ENCODE data around the gene CTRB1.
"Not testable (repeated sequence)": the region's sequence is repeated elsewhere in the genome, so short reads cannot be mapped to it uniquely, and the experiment has no call there.

CTRB1 gene

DNA sequence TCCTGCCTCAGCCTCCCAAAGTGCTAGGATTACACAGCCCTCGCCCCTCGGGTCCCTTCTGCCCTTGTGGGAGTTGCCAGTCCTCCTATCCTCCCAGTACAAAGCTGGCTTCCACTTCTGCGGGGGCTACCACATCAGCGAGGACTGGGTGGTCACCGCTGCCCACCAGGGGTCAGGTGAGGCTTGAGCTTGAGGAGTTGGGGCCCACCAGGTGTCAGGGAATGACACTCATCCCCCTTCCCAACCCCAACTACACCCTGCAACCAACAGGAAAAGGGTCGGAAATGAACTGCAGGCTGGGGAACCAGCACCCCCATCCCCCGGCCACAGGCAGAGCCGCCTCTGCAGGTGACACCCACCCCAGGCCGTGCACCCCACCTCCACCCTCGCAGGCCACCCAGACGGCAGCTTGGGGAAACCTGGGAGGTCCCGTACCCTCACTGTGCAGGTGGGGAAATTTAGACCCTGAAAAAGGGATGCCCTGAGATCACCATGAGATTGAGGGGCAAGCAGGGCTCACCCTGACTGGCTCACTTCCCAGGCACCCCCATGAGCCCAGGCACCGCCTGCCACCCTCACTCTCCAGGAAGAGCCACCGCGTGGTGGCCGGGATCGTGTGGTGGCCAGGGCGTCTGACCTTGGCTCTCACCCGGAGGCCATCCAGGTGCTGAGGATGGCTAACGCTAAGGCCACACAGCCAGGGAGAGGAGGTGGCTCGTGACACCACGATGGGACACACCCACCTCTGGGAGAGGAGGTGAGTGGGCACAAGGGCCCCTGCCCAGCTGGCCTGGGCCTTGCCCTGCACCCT is 8.0 kb downstream of the CTRB1 start:
- DNase-seq = no peak

- DNase-seq = no peak
Observed at GRCh38 chr16:75227361-75228142, 8.8 kb downstream of the CTRB1 start.

DNA sequence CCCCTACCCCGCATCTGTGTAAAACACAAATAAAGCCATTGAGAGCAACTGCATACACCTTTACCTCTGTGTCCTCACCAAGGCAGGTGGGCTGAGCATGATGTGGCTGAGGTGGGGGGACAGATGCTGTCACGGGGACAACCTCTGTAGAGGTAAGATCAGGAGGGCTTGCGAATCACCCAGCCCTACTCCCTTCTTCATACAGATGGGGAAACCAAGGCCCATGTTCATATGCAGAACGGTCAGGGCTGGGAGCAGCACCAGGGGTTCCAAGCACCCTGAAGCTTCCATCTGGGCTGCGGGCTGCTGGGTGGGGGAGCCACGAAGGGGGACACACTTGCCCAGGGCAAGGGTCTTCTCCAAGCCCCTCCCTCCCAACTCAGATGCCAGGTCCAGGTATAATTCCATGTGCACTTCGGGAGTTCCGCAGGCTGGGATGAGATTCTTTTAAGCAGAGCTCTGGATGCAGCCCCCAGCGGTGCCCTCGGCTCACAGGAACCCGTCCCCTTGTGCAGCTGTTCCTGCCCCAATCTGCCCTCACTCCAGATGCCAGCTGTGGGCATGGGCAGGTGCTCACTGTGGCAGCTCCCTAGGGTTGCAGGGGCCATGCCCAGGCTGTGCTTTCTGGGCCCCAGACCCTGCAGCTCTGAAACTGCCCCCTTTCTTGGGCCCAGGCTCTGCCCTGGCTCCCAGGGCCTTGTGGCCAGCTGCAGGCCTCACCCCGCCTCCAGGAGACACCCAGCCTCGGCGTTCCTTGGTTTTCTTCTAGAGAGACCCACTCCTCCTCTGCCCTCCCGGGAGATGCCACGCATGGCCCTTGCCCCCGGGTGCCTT is 9.6 kb downstream of the CTRB1 start:
- no peak for DNase-seq

DNA sequence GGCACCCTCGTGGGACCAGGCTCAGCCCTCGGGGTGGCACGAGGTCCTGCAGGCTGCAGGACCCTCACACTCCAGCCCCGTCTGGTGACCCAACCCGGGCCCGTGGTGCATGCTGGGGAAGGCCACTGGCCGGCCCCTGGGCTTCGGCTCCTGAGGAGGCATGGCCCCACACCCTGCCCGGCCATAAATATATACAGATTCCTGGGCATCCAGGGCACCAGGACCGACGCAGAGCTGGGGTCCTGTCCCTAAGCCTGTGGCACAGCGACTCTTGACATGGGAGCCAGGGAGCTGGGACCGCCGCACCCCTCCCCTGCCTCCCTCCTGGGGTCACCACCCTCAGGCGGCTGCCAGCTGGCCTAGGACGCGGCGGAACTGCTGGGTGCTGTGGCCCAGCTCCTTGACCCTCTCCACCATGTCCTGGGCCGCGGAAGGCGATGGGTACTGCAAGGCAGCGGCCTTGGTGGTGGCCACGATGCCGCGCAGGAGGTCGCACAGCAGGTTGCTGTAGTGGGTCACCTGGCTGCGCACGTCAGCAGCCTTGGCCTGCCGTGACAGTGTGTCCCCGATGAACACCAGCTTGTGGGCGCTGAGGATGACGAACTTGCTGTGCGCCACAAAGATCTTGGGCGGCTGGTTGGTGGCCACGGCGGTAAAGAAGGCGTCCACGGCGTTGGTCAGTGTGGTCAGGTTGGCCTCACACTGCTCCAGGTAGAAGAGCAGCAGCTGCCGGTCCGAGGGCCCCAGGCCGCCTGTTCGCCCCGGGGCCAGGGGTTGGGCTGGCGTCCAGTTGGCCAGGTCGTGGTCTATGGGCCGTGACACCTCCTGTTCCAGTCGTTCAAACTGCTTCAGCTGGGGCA is 10.6 kb downstream of the CTRB1 start:
- no peak for DNase-seq

GRCh38 chr16:75230471-75231110 is 11.8 kb downstream of the CTRB1 start:
- DNase-seq = no peak

DNA sequence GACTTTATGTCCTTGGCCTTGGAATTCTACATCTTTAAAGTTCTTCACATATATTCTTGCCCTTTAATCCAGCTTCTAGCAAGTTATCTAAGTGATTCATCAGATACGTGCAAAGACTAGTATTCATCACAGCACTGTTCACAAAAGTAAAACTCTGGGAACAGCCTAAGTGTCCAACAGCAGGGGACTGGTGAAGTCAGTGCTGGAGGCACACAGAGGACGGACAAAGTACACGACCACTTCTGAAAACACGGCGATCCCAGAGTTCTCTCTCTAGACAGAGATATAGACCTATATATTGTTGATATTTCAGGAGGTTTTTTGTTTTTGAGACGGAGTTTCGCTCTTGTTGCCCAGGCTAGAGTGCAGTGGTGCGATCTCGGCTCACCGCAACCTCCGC is 12.8 kb downstream of the CTRB1 start:
- no peak for DNase-seq

GRCh38 chr16:75233611-75233938 is 14.8 kb downstream of the CTRB1 start:
- no peak for DNase-seq

GRCh38 chr16:75234856-75235696 is 16.3 kb downstream of the CTRB1 start:
- DNase-seq = no peak

DNA sequence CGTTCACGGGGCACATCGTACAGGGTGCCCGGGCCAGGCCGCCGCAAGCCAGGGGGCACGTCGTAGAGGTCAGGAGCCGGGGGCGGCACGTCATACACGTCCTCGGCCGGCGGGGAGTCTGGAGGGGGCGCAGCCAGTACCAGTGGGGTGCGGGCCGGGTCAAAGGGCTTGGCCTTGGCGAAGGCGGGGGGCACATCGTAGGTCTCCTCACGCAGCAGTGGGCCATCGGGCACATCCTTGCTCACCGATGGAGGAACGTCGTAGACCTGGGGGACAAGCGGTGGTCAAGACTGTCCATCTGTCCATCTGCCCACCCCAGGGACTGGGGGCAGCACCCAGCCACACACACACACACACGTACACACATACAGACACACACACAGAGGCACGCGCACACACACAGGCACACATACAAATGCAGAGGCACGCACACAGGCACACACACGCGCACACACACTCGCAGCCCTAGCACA is 17.0 kb downstream of the CTRB1 start:
- DNase-seq = no peak

DNA sequence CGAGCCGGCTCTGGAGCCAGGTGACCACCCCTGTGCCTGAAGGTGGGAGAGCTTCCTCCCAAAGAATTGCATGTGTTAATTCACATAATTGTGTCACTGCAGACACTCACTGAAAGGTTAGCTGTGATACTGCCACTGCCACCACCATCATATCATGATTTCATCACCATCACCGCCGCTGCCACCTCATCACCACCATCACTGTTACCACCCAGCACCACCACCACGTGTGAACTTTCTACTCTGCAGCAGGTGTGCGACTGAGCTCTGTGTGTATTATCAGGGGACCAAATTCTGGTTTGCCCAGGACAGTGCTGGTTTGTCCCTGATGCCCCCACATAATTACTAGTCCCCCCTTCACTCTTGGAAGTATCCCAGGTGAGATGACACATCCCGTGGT is 17.4 kb downstream of the CTRB1 start:
- no peak for DNase-seq

DNA sequence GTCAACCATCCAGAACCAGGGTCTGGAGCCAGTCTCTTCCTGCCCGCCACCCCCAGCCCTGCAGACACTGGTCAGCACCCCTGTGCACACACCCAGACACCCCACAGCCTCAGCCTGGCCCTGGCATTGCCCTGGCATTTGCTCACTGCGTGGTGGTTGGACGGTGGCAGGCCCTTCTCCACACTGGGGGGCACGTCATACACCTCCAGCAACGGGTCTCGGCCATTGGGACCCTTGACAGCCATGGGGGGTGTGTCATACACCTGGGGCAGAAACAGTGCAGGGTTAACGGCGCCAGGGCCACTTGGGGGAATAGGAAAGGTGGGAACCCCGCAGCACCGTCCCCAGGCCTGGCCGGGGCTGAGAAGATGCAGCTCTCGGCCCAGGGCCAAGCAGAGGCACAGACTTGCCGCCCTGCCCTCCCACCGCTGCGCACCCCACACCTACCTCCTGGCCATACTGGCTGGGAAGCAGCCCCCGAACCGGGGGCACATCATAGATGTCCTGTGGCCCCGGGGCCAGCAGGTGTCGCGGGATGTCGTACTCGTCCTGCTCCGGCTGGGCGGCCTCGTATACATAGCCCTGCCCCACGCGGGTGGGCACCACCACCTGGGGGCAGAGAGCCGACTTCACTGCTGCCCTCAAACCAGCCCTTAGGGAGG is 18.1 kb downstream of the CTRB1 start:
- no peak for DNase-seq

DNA sequence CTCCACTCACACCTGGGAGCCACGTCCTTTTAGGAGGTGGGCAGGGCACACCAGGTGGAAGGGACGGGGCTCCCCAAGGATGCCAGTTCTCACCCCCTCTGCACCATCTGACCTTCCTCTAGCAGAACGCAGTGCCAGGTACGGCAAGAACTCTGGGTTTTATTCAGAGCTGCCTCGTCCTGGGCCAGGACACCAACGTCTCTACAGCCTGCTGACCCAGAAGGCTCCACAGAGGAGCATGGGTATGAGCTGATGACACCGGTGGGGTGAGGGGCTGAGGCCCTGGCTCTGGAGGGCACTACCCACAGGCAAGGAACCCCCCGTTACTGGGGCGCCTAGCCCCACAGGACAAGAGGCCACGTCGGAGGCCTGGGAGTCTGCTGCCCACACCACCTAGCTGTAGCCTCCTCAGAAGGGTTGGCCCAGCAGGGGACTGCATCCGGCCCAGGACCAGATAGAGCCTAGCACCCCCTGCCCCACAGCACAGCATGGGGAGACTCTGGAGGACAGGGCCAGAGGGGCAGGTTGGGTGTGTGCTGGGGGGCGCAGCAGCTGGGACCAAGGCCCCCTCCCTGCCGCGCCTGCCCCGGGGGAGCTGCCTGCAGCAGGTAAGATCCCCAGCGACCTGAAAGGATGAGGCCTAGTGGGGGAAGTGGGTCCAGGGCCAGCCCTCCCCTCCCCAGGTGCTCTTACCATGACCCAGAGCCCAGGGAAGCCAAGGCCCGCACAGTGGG is 18.8 kb downstream of the CTRB1 start:
- no peak for DNase-seq

GRCh38 chr16:75238132-75238852 is 19.5 kb downstream of the CTRB1 start:
- no peak for DNase-seq

- no peak for DNase-seq
Observed at GRCh38 chr16:75238853-75239541, 20.2 kb downstream of the CTRB1 start.

DNA sequence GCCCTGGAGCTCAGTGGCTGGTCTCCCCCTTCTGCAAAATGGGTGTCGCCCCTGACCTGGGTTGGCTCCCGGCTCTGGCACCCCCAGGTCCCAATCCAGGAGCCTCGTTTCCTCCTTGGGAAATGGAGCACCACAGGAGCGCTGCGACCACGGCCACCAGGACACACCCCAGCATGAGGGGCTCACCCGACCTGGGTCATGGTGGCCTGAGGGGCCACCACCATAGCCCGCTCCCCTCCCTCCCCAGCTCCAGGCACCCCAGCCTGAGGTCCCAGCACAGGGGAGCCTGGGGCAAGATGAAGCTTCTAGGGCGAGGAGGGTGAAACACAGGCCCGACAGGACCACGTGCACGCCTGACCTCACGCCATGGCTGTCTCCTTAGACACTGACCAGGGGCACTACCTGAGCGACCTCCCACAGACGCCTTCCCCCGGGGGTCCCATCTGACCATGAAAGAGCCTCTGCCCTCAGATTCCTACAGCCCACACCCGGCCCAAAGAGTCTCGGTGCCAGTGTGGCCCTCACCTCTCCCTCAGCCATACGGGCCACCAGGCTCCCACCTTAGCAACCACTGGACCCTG is 20.8 kb downstream of the CTRB1 start:
- DNase-seq = no peak

- DNase-seq = not testable (repeated sequence)
Observed at GRCh38 chr16:75240633-75241032, 21.8 kb downstream of the CTRB1 start.

GRCh38 chr16:75241412-75241811 is 22.6 kb downstream of the CTRB1 start:
- DNase-seq = no peak

- no peak for DNase-seq
Observed at GRCh38 chr16:75241955-75242354, 23.2 kb downstream of the CTRB1 start.
